Activated CD4-positive, alpha-beta T cell treated with anti-CD3 and anti-CD28 coated beads, Interleukin-2, amount 50 U/mL, for 1 hour (primary cell): ENCODE results near the gene FBXO15.
A peak's percentile ranks its signal among the peaks of the same experiment; 100 is the strongest.

Experiments used
- DNase-seq: peaks from one replicate; pipeline ENCODE4 v3.0.0-alpha.2; 2020

The FBXO15 gene

DNA sequence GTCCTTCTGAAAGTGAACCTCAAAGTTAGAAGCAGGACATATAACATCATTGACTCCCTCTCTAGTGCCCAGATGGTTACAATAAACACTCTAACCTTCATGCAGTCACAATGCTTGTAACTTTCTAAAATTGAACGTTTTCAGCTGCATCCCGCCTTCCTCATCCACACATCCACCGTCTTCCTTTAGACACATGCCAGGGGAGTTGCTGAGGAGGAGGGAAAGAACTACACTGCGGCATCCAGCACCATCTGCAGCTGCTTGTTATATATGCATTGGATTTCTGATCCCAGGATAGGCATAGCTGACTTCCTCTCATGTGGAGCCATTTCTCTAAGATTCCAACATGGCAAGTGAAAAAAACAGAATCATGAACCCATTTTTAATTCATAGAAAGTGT is 96.8 kb downstream of the FBXO15 start:
- no peak for DNase-seq

DNA sequence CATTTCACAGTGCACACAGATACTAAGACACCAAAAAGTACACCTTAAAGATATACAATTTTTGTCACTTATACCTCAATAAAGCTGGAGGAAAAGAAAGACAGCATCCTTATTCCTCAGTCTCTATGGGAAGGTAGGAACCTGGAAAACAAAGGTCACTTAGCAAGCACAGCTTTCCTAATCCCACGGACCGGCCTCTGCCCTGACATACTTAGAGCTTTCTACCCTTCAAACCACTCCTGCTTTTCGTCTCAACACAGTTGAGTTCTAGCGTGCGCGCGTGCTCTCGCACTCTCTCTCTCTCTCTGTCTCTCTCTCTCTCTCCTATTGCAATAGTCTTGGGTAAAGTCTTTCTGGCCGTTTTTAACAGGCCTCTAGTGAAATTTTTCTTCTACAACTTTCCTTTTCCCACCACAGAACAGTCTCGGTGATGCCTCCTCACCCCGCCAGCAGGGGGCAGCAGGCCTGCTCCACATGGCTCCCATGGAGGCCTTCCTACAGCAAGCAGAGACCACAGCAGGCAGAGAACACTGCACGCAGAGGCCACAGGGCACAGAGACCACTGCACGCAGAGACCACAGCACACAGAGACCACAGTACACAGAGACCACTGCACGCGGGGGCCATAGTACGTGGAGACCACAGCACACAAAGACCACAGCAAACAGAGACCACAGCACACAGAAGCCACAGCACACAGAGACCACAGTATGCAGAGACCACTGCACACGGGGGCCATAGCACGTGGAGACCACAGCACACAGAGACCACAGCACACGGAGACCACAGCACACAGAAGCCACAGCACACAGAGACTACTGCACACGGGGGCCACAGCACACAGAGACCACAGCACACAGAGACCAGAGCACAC is 106.9 kb downstream of the FBXO15 start:
- DNase-seq = peak; percentile 60

DNA sequence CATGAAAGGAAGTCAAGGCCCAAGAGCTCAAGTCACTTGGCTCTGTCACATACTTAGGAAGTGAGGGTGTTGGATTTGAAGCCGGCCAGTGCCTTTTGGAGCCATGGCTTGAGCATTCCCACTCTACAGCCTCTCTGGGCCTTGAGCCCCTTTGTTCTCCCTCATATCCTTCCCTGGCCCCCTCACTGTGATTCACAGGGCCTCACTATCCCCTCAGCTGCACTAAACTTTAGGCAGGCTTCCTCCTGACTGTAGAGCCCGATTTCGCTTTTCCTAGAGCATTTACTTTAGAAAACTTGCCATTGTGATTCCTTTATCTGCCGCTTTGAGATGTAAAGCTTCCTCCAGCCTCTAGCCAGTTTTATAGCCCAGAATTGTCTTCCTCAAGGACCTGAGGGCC is 107.6 kb downstream of the FBXO15 start:
- no peak for DNase-seq

DNA sequence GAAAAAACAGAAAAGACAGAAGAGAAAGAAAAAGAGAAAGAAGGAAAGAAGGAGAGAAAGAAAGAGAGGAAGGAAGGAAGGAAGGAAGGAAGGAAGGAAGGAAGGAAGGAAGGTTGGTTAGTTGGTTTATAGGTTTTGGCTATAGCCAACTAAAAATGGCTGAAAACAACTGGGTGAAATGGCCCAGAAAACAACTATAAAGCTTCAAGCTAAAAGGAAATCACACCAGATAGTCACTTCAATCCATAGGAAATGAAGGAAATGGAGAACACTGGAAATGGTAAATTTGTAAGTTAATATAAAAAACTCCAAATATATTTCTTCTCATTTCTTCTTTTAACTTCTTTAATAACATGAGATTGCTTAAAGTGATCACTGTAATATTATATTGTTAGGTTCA is 118.5 kb downstream of the FBXO15 start:
- DNase-seq = no peak
